GM18499 (cell line): ENCODE measurements around the gene TTC3.
"Not testable (repeated sequence)": the region's sequence is repeated elsewhere in the genome, so short reads cannot be mapped to it uniquely, and the experiment has no call there.

Experiments
- ATAC-seq: cut with Tn5 transposase; IDR thresholded peaks from one replicate; pipeline ENCODE4 v1.9.1; 2021; ENCODE audit warnings: moderate number of reproducible peaks; ENCODE audit not compliant: insufficient read depth, unreplicated experiment

The TTC3 gene

DNA sequence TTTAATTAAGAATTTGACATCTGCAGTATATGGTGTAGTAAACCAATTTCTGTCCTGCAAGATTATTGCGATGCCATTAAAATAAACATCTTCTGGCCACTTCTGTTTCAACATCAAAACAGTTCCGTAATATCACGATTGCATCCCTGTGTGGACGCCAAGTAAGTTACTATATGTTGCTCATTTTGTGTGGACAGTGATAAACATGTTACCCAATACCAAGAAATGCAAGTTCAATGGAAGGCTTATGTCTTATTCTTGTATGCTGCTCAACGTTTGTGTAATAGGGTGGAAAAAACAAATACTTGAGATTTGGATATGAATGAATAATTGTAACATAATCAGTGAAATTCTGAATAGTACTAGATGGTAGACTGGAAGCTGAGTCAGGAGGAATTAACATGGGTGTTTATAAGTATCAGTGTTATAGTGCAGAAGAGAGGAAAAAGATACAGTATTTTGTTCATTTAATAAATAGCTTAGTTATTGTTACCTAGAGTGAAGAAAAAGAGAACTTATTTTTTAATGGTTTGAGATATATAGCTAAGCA, 15.2 kb downstream of the TTC3 start:
- ATAC-seq, result no peak

DNA sequence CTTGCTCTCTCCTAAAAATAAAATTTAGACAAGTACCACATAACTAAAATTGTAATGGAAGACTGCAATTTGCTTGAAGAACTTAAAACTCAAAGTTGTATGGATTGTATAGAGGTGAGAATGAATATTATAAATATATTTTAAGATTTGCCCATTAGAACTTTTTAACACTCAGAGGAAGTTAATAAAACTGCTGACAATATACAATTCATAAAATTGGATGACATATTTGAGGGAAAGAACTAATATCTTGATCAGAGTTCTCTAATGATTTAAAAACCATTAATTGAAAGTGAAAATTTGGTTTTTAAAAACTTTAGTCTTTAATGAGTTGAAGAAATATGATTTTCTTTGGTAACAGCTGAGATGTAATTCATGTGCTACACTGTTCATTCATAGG, 20.9 kb downstream of the TTC3 start:
- ATAC-seq, result no peak

DNA sequence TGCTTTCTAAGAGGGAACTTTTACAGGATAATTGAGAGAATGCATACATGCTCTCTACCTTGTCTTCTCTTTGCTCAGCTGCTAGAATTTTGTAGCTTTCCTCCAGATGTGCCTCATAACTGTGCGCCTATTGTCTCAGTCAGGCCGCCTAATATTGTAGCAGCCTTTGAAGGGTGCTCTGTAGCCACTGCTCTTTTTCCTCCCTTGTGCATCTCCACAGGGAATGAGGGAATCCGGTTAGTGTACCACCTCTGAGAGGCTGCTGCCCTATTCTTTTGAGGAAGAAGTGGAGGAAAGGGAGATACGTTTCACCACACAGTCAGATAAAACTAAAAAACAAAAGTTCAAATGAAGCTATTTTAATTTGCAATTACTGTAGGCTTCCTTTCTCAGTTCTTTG, 22.8 kb downstream of the TTC3 start:
- no peak for ATAC-seq

DNA sequence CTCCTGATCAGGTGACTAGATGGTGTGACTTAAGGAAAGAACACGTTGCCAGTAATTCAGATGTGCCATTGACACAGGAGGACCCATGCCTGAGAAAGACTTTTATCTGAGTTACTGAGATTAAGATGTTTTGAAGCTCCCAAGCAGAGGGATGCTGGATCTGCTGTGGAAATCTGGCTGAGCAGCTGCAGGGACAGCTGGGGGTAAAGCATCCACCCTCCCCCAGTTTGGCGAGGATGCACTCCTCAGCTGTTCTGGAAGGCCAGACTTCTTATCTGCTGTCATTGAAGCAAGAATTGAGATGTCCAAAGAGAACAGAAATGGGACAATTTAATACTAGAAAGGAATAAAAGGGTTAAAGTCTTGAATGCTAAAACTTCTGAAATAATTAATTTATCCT, 25.7 kb downstream of the TTC3 start:
- ATAC-seq, result no peak

DNA sequence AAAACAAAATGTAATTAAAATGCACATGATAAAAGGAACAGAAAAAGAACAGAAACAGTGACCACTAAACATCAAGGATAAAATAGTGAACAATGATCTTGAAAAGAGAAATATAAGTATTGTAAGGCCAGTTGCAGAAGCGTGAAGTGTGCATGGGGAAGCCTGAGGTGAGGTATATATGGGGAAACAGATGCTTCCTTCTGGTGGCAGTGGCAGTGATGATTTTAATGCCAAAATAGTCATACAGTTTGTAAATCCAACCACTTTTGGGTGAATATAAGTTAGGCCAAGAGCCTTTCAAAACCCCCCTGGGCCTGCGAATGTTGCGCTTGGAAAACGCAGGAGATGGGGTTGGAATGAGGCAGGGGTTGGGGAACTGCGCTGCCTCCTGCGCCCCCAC, 27.3 kb downstream of the TTC3 start:
- ATAC-seq, result no peak

DNA sequence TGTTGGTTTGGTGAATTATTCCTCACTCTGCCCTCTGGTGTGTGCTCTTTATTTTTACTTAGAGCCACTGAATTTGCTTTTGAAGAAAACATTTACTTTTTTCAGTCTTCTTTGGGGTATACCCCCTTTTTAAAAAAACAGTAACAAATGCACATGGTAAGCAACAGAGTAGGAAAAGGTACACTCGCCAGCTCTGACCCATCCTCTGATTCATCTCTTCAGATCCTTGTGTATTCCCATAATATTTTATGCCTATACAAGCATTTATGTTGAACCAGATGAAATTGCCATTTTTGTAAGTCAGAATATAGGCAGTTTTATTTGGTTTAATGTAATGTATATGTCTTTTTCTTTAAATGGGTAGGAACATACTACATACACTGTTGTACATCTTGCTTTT, 28.3 kb downstream of the TTC3 start:
- no peak for ATAC-seq

DNA sequence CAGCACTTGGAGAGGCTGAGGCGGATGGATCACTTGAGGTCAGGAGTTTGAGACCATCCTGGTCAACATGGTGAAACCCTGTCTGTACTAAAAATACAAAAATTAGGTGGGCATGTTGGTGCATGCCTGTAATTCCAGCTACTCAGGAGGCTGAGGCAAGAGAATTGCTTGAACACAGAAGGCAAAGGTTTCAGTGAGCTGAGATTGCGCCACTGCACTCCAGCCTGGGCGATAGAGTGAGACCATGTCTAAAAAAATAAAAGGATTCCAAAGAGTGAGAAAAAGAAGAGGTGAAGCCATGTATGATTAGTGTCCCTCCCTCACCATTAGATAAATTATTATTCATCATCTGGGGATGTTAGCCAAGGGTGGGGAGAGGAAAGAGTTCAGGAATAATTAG, 29.7 kb downstream of the TTC3 start:
- ATAC-seq, result not testable (repeated sequence)

DNA sequence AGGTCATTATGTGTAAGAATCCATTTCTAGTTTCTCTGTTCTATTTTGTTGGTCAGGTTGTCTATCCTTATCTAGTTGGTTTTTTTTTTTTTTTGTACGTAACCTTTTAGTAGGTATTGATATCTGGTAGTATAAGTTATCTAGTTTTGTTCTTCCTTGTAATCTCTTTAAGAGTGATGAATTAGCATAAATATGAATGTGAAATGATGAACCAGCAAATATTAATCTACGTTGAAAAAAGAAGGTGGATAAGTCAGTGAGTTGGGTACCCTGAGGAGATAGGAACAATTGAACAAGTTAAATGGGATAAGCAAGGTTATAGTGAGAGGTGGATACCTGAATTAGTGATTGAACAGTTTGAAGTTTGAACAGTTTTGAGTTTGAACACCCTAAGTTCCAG, 33.9 kb downstream of the TTC3 start:
- ATAC-seq, result no peak

DNA sequence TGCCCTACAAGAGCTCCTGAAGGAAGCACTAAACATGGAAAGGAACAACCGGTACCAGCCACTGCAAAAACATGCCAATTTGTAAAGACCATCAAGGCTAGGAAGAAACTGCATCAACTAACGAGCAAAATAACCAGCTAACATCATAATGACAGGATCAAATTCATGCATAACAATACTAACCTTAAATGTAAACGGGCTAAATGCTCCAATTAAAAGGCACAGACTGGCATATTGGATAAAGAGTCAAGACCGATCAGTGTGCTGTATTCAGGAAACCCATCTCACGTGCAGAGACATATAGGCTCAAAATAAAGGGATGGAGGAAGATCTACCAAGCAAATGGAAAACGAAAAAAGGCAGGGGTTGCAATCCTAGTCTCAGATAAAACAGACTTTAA, 38.0 kb downstream of the TTC3 start:
- not testable (repeated sequence) for ATAC-seq

DNA sequence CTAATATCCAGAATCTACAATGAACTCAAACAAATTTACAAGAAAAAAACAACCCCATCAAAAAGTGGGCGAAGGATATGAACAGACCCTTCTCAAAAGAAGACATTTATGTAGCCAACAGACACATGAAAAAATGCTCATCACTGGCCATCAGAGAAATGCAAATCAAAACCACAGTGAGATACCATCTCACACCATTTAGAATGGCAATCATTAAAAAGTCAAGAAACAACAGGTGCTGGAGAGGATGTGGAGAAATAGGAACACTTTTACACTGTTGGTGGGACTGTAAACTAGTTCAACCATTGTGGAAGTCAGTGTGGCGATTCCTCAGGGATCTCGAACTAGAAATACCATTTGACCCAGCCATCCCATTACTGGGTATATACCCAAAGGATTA, 41.2 kb downstream of the TTC3 start:
- not testable (repeated sequence) for ATAC-seq

DNA sequence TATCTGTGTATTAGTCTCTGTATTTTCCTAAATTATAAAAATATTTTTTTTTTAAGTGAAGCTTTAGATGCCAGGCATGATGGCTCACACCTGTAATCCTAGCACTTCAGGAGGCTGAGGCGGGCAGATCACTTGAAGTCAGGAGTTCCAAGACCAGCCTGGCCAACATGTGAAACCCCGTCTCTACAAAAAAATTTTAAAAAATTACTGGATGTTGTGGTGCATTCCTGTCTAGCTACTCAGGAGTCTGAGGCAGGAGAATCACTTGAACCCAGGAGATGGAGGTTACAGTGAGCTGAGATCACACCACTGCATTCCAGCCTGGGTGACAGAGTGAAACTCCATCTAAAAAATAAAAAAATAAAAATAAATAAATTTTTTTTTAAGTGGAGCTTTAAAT, 43.4 kb downstream of the TTC3 start:
- not testable (repeated sequence) for ATAC-seq

DNA sequence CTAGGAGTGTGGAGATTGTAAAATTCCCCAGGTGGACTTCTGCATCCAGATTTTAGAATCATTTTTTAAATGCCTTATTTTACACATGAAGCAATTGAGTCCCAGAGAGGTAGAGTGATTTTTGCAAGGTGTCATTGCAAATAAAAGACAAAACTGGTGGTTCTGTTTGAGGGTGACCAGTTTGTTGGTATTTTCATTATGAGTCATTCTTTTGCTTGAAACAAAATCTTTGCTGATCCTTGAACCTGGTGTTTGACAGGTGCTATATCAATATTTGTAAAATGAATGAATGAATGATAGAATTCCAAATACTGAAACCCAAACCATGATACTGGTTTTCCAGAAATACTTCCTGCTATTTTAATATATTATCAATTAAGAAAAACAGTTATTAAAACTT, 44.1 kb downstream of the TTC3 start:
- ATAC-seq, result no peak

DNA sequence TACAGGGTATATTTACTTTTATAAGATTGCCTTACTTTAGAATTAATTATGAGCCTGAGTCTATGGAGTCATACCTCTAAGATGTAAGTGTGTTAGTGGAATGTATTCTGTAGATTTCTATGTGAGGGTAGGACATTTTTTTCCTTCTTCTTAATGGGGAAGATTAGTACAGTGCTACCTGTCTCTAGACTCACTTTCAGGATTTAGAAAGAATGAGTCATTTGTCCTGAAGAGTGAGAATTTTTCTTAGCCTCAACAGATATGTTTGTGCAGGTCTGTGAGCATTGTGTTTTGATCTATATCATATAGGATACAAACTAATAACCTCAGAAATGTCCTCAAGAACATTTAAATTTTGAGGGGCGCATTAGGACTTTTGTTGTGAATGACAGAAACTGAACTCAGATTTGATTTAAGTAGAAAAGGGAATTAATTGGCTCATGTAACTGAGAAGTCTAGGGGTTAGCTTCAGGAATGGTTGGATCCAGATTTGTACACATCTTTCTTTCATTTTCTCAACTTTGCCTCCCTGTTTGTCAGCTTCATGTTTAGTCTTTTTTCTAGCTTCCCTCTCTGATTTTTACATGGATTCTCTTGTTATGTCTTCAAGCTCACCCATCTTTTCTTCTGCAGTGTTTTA, 45.3 kb downstream of the TTC3 start:
- ATAC-seq, result no peak

DNA sequence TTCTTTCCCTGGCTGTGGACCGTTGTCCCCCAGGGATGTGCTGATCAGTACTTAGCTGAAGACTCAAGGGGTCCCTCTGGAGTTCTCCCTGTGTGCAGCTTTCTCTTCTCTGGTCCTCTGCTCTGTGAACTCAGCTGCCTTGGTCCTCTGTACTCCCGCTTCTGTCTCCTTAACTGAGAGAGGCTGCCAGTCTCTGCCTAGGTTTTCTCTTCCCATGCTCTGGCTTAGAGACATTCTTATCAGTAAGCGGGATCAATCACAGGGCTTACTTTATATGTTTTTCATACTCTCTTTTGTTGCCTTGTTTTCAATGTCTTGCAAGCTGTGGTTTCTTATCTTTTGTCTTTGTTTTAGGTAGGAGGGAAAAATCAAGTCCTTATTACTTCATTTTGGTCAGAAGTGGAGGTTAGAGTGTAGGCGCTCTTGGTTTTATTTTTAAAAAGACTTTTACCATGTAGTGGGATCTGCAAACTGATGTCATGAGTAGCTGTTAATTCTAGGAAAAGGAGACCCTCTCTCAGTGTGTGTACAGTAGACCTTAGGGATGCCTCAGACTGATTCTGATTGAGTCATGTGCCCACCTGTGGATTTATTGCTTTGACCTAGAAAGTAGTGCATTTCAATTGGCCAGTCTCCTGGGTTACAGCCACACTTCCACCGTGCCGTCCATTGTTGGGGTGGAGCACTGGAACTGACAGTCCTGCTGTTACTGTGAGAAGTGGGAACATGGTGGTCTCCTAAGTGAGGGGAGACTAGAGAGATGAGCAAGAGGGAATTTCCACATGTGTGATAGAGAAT, 46.6 kb downstream of the TTC3 start:
- no peak for ATAC-seq

DNA sequence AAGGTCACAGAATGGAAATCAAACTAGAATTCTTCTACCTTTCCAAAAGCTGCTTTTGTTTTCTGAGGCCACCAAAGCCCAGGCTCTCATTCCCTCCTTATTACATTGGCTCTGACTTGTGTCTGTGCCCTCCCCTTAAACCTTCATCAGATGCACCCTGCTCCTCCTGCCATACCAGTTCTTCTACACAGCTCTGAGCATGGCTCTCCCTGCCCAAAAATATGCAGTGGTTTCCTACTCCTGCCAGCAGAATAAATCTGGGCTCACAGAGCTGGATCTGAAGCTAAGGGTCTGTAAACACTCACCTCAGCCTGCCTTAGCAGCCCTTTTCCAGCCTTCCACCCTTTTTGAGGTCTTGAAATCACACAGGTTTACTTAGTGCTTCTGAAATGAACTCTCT, 55.0 kb downstream of the TTC3 start:
- no peak for ATAC-seq

DNA sequence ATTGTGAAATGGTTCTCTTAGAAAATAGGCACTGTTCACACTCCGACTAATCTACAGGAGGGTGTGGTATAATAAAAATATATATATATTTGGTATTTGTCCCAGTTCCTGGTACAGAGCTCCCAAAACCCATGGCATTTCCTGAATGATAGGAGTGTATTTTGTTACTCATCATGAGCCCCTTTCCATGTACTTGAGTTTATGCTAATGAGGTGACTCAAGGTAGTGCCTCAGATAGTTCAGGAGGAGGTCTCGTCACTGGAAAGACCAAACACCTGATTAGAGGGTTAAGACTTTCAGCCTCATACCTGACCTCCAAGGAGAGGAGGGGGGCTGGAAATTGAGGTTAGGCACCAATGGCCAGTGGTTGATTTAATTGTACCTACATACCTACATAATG, 57.9 kb downstream of the TTC3 start:
- ATAC-seq, result no peak

DNA sequence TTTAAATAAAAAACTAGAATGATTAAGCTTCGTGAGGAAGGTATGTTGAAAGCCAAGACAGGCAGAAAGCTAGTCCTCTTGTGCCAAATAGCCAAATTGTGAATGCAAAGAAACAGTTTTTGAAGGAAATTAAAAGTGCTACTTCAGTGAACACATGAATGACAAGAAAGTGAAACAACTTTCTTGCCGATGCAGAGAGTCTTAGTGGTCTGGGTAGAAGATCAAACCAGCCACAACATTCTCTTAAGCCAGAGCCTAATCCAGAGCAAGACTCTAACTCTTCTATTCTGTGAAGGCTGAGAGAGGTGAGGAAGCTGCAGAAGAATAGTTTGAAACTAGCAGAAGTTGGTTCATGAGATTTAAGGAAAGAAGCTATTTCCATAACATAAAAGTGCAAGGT, 63.2 kb downstream of the TTC3 start:
- no peak for ATAC-seq

DNA sequence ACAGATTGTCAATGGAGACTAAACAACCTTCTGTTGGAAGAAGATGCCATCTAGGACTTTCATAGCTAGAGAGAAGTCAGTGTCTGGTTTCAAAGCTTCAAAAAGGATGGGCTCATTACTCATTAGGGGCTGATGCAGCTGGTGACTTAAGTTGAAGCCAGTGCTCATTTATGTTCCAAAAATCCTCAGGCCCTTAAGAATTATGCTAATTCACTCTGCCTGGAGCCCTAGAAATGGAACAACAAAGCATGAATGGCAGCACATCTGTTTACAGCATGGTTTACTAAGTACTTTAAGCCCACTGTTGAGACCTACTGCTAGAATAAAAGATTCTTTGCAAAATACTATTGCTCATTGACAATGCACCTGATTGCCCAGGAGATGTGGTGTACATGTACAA, 63.7 kb downstream of the TTC3 start:
- ATAC-seq, result no peak

DNA sequence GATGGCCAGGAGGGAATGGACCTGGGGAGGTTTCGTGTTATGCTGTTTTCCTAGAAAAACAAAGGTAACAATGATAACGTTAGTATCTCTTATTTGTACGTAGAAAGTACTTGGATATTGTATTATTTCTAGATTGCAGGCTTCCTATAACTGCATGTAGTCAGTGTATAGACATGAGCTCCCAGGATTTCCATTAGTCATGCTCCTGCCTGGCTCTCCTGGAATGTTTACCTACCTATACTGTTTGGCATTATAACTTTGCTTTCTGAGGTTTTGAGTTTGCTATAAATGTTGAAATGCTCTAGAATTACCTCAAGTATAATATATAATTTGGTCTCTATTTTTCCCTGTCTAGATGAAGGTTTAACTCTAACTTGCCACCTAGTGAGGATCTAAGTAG, 66.1 kb downstream of the TTC3 start:
- ATAC-seq, result no peak

DNA sequence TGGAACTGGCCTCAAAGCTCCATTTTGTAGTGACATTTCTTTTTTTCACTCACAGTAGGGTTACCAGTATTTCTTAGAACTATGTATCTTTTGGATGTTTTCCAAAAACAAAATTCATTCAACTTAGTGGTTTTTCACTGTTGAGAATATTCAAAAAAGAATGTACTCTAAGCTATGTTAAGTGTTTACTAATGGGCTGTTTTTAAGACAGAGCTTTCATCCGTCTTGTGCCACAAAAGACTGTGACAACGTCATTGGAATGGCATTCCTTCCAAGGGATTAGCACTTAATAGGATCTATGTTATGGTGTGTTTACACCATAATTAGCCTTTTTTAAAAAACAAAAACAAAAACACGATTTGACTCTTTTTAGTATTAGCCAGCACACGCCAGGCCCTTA, 66.8 kb downstream of the TTC3 start:
- ATAC-seq, result no peak

DNA sequence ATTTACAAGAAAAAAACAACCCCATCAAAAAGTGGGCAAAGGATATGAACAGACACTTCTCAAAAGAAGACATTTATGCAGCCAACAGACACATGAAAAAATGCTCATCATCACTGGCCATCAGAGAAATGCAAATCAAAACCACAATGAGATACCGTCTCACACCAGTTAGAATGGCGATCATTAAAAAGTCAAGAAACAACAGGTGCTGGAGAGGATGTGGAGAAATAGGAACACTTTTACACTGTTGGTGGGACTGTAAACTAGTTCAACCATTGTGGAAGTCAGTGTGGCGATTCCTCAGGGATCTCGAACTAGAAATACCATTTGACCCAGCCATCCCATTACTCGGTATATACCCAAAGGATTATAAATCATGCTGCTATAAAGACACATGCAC, 70.3 kb downstream of the TTC3 start:
- not testable (repeated sequence) for ATAC-seq

DNA sequence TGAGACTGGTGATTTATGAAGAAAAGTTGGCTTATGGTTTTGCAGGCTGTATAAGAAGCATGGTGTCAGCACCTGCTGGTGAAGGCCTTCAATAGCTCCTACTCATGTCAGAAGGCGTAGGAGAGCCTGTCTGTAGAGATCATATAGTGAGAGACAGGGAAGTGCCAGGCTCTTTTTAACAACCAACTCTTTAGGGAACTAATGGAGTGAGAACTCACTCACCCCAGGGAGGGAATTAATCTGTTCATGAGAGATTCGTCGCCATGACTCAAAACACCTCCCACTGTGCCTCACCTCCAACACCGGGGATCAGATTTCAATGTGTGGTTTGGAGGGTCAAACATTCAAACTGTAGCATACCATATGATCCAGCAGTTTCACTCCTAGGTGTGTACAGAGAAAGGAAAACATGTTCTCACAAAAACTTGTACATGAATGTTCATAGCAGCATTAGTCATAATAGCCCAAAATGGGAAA, 72.6 kb downstream of the TTC3 start:
- no peak for ATAC-seq
